ENCODE data around the gene TEX54. TPM values are rescaled to one million over a fixed set of nuclear protein-coding genes. Genes with fewer than 3 reads are reported as not detected.
A peak's percentile ranks its signal among the peaks of the same experiment; 100 is the strongest.
"Not testable (repeated sequence)": the region's sequence is repeated elsewhere in the genome, so short reads cannot be mapped to it uniquely, and the experiment has no call there.

The TEX54 gene
- total RNA-seq, 1 donor from 2014 or later: not detected

GRCh38 chr11:62855571-62856332 is 23.1 kb upstream of the TEX54 start:
- peak; percentile 97 for DNase-seq (ENCODE audit: low spot score)

GRCh38 chr11:62854825-62855570 is 22.4 kb upstream of the TEX54 start:
- DNase-seq (ENCODE audit: low spot score): no peak

DNA sequence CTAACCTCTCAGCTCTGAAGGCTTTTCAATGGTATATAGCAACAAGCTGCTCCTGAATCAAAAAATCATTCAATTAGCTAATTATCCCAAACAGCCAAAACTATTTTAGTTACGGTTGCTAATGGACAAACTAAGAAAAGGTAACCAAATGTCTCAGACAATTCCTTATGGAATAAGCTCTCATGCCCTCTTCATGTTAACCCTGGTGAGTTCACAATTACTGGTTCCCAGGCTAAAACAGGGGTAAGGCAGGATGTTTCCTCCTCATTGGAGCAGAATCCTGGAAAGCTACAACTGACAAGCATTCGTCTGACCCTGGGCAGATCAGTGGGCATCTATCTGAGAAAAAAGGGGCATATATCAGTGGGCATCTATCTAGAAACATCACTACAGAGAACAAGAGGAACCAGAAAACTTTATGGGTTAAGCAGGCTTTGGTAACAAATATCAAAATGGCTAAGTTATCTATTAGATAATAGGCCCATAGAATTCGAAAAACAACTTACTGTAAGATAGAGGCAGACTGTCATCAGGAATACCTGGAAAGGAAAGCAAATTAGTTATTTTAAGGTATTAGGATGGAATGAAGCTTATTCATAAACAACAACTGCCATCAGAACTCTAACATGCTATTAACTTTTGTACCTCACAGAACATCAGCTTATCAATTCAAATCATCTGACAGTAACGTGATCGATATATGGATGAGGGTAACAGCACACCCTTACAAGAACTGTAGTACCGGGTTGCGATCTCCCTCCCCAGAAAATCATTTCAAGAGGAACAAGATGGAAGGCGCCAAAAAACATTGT is 21.6 kb upstream of the TEX54 start:
- DNase-seq (ENCODE audit: low spot score): no peak

- no peak for DNase-seq (ENCODE audit: low spot score)
Measured at GRCh38 chr11:62853279-62853965, 20.8 kb upstream of the TEX54 start.

DNA sequence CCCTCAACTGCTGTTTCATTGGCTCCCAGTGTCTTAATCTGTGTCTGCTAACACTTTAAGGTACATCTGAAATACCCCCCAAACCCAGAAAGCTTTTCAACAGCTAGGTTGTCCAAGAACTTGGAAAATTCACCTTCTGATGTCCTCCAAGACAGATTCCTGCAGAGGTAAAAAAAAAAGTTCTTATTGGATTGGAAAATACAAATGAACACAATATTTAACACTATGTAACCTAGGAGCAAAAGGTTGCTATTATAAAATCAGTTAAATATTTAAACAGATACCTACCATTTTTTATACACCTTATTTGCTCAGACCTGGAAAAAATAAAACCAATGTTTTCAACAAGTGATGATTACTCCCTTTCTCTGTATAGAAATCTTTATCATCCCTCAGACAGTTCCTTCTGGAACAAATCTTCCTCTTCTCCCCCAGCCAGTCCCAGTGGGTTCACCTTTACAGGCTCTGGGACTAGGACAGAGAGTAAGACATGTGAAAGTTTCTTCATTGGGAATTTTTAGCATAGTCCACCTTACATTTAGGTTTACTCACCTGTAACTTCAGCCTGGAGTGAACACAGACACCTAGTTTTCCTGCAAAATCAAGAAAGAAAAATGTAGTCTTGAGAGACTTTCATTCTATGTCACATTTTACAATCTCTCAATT is 20.0 kb upstream of the TEX54 start:
- DNase-seq (ENCODE audit: low spot score): no peak

- DNase-seq (ENCODE audit: low spot score): no peak
Measured at GRCh38 chr11:62851807-62852522, 19.3 kb upstream of the TEX54 start.

DNA sequence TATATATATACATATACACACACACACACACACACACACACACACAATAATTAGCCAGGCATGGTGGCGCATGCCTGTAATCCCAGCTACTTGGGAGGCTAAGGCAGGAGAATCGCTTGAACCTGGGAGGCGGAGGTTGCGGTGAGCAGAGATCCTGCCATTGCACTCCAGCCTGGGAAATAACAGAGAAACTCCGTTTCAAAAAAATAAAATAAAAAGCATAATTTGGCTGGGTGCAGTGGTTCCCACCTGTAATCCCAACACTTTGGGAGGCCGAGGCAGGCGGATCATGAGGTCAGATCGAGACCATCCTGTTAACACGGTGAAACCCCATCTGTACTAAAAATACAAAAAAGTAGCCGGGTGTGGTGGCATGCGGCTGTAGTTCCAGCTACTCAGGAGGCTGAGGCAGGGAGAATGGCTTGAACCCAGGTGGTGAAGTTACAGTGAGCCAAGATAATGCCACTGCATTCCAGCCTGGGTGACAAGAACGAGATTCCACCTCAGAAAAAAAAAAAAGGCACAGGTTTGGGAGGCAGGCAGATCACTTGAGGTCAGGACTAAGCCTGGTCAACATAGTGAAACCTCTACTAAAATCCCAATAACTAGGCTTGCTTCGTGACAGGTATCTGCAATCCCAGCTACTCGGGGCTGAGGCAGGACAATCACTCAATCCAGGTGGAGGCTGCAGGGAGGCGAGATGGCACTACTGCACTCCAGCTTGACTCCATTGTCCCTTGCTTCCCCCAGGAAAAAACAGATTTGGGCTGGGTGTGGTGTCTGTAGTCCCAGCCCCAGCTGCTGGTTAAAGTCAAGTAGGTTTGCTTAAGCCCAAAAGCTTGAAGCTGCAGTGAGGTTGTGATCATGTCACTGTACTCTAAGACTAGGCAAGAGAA is 18.5 kb upstream of the TEX54 start:
- DNase-seq (ENCODE audit: low spot score): no peak

DNA sequence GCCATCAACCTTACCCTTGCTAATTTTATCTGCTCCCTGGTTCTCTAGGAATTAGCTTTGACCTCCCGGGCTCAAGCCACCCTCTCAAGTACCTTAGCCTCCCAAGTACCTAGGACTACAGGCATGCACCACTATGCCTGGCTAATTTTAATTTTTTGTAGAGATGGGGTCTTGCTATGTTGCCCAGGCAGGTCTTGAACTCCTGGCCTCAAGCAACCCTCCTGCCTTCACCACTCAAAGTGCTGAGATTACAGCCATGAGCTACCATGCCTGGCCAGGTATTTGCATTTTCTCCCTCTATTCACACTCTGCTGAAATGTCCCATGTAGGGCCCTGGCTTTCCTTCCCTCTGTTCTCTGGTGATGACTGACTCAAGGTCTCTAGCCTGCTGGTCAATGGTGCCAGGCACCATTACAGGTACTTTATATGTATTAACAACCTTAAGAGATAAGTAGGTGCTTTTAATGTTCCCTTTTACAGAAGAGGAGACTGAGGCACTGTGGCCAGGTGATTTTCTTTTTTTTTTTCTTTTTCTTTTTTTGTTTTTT is 15.2 kb upstream of the TEX54 start:
- no peak for DNase-seq (ENCODE audit: low spot score)

DNA sequence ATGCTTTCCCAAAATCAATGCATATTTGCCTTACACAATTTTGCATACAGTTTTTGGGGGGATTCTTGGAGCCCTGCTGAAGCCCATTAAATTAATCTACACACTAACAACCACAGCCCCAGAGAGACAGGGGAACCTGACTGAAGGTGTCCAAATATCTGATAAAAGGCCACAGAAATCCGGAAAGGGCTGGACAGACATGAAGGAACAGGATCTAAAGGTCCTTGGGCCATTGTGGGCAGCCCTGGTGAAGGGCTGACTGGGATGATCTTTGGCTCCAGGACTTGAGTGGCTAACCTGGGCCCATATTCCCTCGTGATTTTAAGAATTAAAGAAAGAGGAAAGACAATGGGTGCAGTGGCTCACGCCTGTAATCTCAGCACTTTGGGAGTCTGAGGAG is 13.5 kb upstream of the TEX54 start:
- DNase-seq (ENCODE audit: low spot score): no peak

DNA sequence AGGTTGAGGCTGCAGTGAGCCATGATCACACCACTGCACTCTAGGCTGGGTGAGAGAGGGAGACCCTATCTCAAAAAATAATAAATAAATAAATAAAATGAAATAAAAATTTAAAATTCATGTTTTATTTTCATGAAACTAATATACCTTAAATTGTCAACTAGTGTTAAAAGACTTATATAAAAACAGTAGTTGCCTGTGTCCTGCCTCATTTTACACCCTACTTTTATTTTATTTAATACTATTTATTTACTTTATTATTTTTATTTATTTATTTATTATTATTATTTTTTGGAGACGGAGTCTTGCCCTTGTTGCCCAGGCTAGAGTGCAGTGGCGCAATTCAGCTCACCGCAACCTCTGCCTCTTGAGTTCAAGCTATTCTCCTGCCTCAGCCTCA is 11.5 kb upstream of the TEX54 start:
- DNase-seq (ENCODE audit: low spot score): no peak

DNA sequence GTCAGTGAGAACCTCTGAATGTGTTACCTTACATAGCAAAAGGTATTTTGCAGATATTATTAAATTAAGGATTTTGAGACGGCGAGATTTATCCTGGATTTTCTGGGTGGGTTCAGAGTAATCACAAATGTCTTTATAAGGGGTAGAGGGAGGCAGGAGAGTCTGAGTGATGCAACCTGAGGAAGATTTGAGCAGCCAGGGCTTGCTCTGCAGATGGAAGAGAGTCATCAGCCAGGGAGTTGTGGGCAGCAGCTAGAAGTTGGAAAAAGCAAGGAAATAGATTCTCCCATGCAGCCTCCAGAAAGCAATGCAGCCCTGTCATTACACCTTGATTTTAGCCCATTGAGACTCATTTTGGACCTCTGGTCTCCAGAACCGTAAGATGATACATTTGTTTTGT is 10.8 kb upstream of the TEX54 start:
- no peak for DNase-seq (ENCODE audit: low spot score)

GRCh38 chr11:62842891-62843290 is 10.2 kb upstream of the TEX54 start:
- not testable (repeated sequence) for DNase-seq (ENCODE audit: low spot score)

DNA sequence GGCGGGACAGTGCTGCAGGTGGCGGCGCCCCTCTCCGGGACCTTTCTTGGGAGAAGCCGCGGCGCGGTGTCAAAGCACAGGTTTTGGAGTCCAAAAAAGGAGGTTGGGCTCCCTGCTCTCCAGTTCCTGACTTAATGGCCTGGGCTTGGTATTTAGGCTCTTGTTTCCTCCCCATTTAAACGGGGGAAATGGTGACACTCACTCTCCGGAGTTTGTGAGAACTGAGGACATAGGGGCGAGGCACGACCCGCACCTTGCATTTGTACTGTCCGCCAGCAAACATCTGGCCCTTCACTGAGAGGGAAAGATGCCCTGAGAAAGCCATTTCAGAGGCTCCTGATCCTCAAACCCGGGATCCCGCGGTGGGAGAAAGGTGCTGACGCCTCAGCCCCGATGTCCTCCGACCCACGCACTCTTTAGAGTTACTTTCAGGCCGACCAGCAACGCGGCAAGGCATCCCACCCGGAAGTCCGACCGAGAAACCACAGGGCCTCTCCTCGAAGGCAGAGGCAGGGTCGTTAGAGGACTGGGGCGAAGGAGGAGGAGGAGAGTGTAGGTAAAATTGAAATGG is 9.6 kb upstream of the TEX54 start:
- peak; percentile 16 for DNase-seq (ENCODE audit: low spot score)

GRCh38 chr11:62841361-62842170 is 8.9 kb upstream of the TEX54 start:
- DNase-seq (ENCODE audit: low spot score): peak; percentile 92

GRCh38 chr11:62840721-62841360 is 8.2 kb upstream of the TEX54 start:
- peak; percentile 56 for DNase-seq (ENCODE audit: low spot score)

- DNase-seq (ENCODE audit: low spot score): peak; percentile 96
Measured at GRCh38 chr11:62839050-62839945, 6.7 kb upstream of the TEX54 start, which contains the start of gene WDR74. Gene WDR74, minus strand, starts transcription at chr11:62839590. Its CDS starts 20 bp downstream, at chr11:62839570.
